Measurements from ENCODE around the gene MAST4. TPM values are rescaled to one million over a fixed set of nuclear protein-coding genes. Genes with fewer than 3 reads are reported as not detected.
A peak's percentile ranks its signal among the peaks of the same experiment; 100 is the strongest.

The MAST4 gene
- total RNA-seq, 2 donors from 2014 or later = 50.4 to 60.6 TPM

DNA sequence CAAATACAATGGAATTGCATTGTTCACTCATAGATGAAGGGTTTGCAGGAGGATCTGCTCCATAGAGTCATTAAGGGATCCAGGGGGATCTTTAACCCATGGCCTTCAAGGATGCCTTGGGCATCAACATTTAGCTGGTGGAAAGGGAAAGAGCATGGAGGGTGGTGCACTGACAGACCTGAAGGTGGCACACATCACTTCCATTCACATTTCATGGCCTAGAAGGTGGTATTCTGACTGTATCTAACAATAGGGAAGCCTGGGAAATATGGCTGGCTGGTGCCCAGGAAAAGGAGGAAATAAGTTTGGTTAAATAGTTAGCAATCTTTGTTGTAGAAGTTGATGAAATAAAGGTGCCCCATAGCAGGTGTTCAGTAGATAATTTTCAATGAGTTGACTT is 370.2 kb downstream of the MAST4 start:
- H3K4me1 ChIP-seq = peaks cover 0 to 35% of the 10 kb centered on the region in 2 donors
- H3K27me3 ChIP-seq = no peaks in the 10 kb centered on the region
- TF ChIP-seq, protein P1, sequence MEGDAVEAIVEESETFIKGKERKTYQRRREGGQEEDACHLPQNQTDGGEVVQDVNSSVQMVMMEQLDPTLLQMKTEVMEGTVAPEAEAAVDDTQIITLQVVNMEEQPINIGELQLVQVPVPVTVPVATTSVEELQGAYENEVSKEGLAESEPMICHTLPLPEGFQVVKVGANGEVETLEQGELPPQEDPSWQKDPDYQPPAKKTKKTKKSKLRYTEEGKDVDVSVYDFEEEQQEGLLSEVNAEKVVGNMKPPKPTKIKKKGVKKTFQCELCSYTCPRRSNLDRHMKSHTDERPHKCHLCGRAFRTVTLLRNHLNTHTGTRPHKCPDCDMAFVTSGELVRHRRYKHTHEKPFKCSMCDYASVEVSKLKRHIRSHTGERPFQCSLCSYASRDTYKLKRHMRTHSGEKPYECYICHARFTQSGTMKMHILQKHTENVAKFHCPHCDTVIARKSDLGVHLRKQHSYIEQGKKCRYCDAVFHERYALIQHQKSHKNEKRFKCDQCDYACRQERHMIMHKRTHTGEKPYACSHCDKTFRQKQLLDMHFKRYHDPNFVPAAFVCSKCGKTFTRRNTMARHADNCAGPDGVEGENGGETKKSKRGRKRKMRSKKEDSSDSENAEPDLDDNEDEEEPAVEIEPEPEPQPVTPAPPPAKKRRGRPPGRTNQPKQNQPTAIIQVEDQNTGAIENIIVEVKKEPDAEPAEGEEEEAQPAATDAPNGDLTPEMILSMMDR (IDR thresholded peaks at IDR 0.05) = no peak
- no peaks in the 10 kb centered on the region for H3K9me3 ChIP-seq
- no peaks in the 10 kb centered on the region for H3K36me3 ChIP-seq
- DNase-seq (ENCODE audit: low spot score) = no peak
- H3K4me3 ChIP-seq = no peak overlapping the region
- no peak overlapping the region for H3K27ac ChIP-seq

DNA sequence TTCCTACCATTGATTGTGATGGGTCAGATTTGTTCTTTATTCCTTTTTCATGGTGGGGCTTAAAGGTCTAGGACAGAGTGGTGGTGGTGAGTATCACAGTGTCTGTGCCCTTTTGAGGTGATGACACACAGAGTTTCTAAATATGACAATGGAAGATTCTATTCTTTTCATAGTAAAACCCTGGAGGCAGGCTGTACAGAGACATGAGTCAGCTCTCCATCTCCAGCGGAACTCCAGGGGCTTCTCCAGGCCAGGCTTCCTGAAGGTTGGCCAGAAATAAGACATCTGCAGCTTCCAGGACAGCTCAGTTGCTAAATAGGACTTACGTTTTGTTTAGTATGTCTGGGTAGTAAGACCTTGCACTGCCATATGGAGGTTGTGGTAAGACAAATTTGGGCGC is 370.9 kb downstream of the MAST4 start:
- Histone ChIP-seq H3K27ac (peak overlapping the region in 1 of 2 donors; percentile 0), H3K36me3 (no peaks in the 10 kb centered on the region), H3K4me3 (no peak overlapping the region), H3K9me3 (no peaks in the 10 kb centered on the region), H3K27me3 (no peaks in the 10 kb centered on the region), H3K4me1 (peaks cover 0 to 30% of the 10 kb centered on the region in 2 donors)
- TF ChIP-seq, protein P1 (IDR thresholded peaks at IDR 0.05) = no peak
- DNase-seq (ENCODE audit: low spot score) = no peak

DNA sequence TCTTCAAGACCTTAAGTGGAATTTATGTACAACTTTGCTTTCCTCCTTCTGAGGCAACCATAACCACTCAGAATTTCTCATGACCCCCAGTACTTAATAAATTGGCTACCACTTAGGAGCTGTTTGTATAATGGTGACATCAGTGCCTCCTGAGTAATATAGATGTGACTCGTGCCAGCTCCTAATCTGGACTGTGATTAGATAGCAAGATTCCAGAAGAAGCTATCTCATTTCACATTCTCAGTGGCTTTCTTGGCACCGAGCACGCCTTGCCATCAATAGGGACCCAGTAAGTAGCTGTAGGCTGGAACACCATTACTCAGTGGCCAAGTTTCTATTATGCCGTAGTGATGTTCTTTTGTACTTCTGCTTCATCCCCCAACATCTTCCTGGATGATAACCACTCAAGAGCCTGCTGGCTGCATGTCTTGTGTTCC is 371.7 kb downstream of the MAST4 start:
- Histone ChIP-seq H3K4me3 (no peak overlapping the region), H3K27ac (peak overlapping the region in 1 of 2 donors; percentile 0), H3K4me1 (peaks cover 0 to 22% of the 10 kb centered on the region in 2 donors), H3K36me3 (no peaks in the 10 kb centered on the region), H3K27me3 (no peaks in the 10 kb centered on the region), H3K9me3 (no peaks in the 10 kb centered on the region)
- TF ChIP-seq, protein P1 (IDR thresholded peaks at IDR 0.05) = no peak
- no peak for DNase-seq (ENCODE audit: low spot score)

DNA sequence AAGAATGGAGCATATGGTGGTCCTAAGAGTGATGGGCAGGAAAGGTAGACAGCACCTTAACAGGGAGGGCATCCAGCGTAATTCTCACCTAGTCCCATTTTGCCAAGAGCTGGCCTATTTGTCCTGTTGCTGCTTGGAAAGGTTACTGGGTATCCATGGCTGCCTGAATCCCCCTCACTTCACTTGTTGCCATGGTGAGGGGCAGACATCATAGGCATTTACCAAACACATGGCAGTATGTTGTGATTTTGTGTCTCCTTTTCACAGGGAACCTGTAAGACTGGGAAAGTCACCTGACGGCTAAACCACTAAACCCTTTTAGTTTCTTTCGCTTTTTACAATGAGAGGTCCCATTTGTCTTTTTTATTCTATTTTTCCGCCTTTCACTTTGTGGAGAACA is 373.3 kb downstream of the MAST4 start:
- no peaks in the 10 kb centered on the region for H3K9me3 ChIP-seq
- no peaks in the 10 kb centered on the region for H3K27me3 ChIP-seq
- no peaks in the 10 kb centered on the region for H3K36me3 ChIP-seq
- peaks cover 0 to 11% of the 10 kb centered on the region in 2 donors for H3K4me1 ChIP-seq
- H3K27ac ChIP-seq = no peak overlapping the region
- no peak for DNase-seq (ENCODE audit: low spot score)
- no peak overlapping the region for H3K4me3 ChIP-seq
- TF ChIP-seq, protein P1 (IDR thresholded peaks at IDR 0.05) = no peak

DNA sequence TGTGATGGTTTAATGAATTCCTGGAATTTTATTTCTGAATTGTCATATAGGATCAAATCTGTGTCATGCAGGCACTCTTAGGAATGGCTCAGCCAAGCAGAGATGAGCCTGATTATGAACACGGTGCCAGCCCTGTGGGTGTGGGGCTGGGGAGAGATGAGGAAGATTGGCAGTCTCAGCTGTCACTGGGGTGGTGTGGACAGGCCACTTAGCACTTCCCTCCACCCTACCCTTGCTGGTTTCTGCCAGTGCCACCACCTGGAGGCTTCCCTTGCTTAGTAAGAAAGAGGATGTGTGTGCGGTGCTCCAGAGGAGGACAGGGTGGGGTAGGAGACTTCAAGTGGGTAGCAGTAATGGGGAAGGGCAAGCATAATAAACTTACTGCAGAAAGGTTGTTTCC is 373.8 kb downstream of the MAST4 start:
- no peak overlapping the region for H3K4me3 ChIP-seq
- H3K36me3 ChIP-seq = no peaks in the 10 kb centered on the region
- TF ChIP-seq, protein P1 (IDR thresholded peaks at IDR 0.05) = no peak
- H3K27me3 ChIP-seq = no peaks in the 10 kb centered on the region
- H3K9me3 ChIP-seq = no peaks in the 10 kb centered on the region
- H3K27ac ChIP-seq = no peak overlapping the region
- H3K4me1 ChIP-seq = peaks cover 0 to 11% of the 10 kb centered on the region in 2 donors
- no peak for DNase-seq (ENCODE audit: low spot score)

DNA sequence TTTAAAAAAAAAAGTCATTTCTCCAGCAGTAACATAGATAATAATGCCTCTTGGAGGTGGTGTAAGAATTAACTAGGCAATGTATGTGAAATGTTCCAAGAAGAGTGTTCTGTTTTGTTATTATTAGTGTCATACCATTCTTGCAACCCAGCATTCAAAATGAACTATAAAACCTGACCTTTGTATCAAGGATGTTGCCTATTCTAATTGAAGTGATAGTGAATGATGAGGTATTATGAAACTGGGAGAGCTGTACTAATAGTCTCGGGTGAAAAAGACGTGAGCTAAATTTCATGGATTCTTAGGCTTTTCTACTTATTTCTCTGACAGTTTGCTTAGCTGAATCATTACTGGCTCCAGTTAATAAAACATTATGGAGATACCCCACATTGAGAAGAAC is 375.8 kb downstream of the MAST4 start:
- Histone ChIP-seq H3K27ac (no peak overlapping the region), H3K9me3 (no peaks in the 10 kb centered on the region), H3K4me1 (peaks cover 0 to 11% of the 10 kb centered on the region in 2 donors), H3K4me3 (no peak overlapping the region), H3K36me3 (no peaks in the 10 kb centered on the region), H3K27me3 (no peaks in the 10 kb centered on the region)
- TF ChIP-seq, protein P1 (IDR thresholded peaks at IDR 0.05) = no peak
- no peak for DNase-seq (ENCODE audit: low spot score)
